Gastroesophageal sphincter (tissue), 4 donors: ENCODE measurements around the gene RBKS. TPM values are rescaled to one million over a fixed set of nuclear protein-coding genes. Genes with fewer than 3 reads are reported as not detected.

Source experiments
- ATAC-seq: fragments of 150-250 bp; one replicate; pipeline ENCODE4 v1.9.1; 2016; ENCODE audit warnings: mild to moderate bottlenecking, moderate library complexity
- H3K27ac ChIP-seq, 4 donors: fragments of 200-600 bp; sonication (generic) in 3 of 4; 1 replicate in 3 of 4; 2 replicates in 1 of 4; pipeline ENCODE4 v1.5.1; 2016 to 2019
- H3K27me3 ChIP-seq: fragments of 200-600 bp; sonication (generic); one replicate; pipeline ENCODE4 v1.5.1; 2019
- H3K36me3 ChIP-seq, 2 donors: fragments of 200-600 bp; sonication (generic); one replicate each; pipeline ENCODE4 v1.5.1; 2019; ENCODE audit warnings: control low read depth in 1 of 2
- H3K4me1 ChIP-seq, 3 donors: fragments of 200-600 bp; sonication (generic); 1 replicate in 2 of 3; 2 replicates in 1 of 3; pipeline ENCODE4 v1.5.1; 2016 to 2019; ENCODE audit warnings: control low read depth in 2 of 3
- H3K4me3 ChIP-seq, 2 donors: fragments of 200-600 bp; sonication (generic); one replicate each; pipeline ENCODE4 v1.5.1; 2019; ENCODE audit warnings: mild to moderate bottlenecking in 1 of 2, moderate library complexity in 1 of 2
- H3K9me3 ChIP-seq, 3 donors: fragments of 200-600 bp; sonication (generic); one replicate each; pipeline ENCODE4 v1.5.1; 2017 to 2019; ENCODE audit warnings: control low read depth in 2 of 3
- EP300 ChIP-seq: sonication (generic); formaldehyde crosslinking; IDR thresholded peaks from one replicate; pipeline ENCODE4 v1.6.1; 2017; ENCODE audit warnings: antibody characterized with exemption, mild to moderate bottlenecking
- POLR2AphosphoS5 ChIP-seq: sonication (generic); formaldehyde crosslinking; IDR thresholded peaks from one replicate; pipeline ENCODE4 v1.6.1; 2017; ENCODE audit warnings: antibody characterized with exemption
- WGBS, 2 donors: methylation state at CpG; one replicate each; pipeline ENCODE4 v1.1.5; 2018; ENCODE audit warnings: low coverage in 1 of 2; 5-methylcytosine and 5-hydroxymethylcytosine counted together
- total RNA-seq, 4 donors: library from RNA; depleted of rRNA; stranded (reverse); fragments of >200 nt; gene quantifications; one replicate each; pipeline ENCODE4 v1.1.0, GENCODE V29; 2016

RBKS gene
- total RNA-seq, 4 donors from 2014 or later = 0.81 to 2.4 (median 1.6) TPM

DNA sequence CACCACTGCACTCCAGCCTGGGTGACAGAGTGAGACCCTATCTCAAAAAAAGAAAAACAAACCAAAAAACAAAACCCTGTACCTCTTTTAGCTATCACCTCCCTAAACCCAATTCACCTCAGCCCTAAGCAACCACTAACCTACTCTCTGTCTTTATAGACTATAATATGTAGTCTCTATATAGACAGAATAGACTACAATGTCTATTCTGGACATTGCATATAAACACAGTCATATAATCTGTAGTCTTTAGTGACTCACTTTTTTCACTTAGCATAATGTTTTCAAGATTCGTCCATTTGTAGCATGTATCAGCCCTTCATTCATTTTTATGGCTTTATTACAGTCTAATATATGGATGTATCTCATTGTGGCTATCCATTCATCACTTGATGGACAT, 155.9 kb downstream of the RBKS start:
- WGBS, 2 donors = 73 to 88% methylated on average over 1 of the region's 1 CpG
- Histone ChIP-seq H3K27ac (peak overlapping the region in 2 of 4 donors; percentile 82 to 83), H3K4me1 (peaks cover 0 to 39% (median 11%) of the 10 kb centered on the region in 3 donors), H3K4me3 (no peak overlapping the region), H3K36me3 (no peaks in the 10 kb centered on the region), H3K9me3 (no peaks in the 10 kb centered on the region), H3K27me3 (no peaks in the 10 kb centered on the region)
- no peak for ATAC-seq
- TF ChIP-seq EP300 = no peak
- no peak for TF ChIP-seq POLR2AphosphoS5

Other genes starting within 250 kb of the RBKS start
- 10 to 100 TPM; 15.1 to 31.9 (median 25.6) TPM for gene SUPT7L, start 226.8 kb downstream of the RBKS start, total RNA-seq
- gene SLC4A1AP, start 226.5 kb downstream of the RBKS start, total RNA-seq = 10 to 100 TPM; 18.1 to 23.5 (median 21.4) TPM
- 100 to 1,000 TPM; 216 to 448 (median 360) TPM for gene MRPL33, start 118.7 kb downstream of the RBKS start, total RNA-seq
- 10 to 100 TPM; 28.5 to 43.6 (median 37.4) TPM for gene BABAM2, start 342 bp upstream of the RBKS start, total RNA-seq